Osteoblast (primary cell): Measurements from ENCODE around the gene ADCY4. TPM values are rescaled to one million over a fixed set of nuclear protein-coding genes. Genes with fewer than 3 reads are reported as not detected.
A peak's percentile ranks its signal among the peaks of the same experiment; 100 is the strongest.

Experiments used
- DNase-seq: peaks from one replicate; pipeline ENCODE4 v3.0.0; 2011; ENCODE audit warnings: low spot score, mixed read lengths; ENCODE audit not compliant: insufficient read length; ENCODE audit errors: missing footprints
- H2AFZ ChIP-seq: 2 replicates; pipeline ENCODE4 v1.6.0; 2011; ENCODE audit warnings: mild to moderate bottlenecking, low read length
- H3K27ac ChIP-seq: 2 replicates; pipeline ENCODE4 v1.5.1; 2011; ENCODE audit warnings: mild to moderate bottlenecking, low read depth, low read length, moderate library complexity
- H3K27me3 ChIP-seq: 2 replicates; pipeline ENCODE4 v1.6.0; 2012; ENCODE audit warnings: mild to moderate bottlenecking, control low read depth, inconsistent platforms, low read length, moderate library complexity; ENCODE audit not compliant: insufficient read depth
- H3K36me3 ChIP-seq: 2 replicates; pipeline ENCODE4 v1.5.1; 2011; ENCODE audit warnings: mild to moderate bottlenecking, low read length, control low read depth, moderate library complexity; ENCODE audit not compliant: insufficient read depth
- H3K4me1 ChIP-seq: 2 replicates; pipeline ENCODE4 v1.5.1; 2011; ENCODE audit warnings: mild to moderate bottlenecking, low read length, control low read depth, moderate library complexity; ENCODE audit not compliant: insufficient read depth
- H3K4me2 ChIP-seq: 2 replicates; pipeline ENCODE4 v1.6.0; 2011; ENCODE audit warnings: mild to moderate bottlenecking, low read length; ENCODE audit not compliant: insufficient read depth
- H3K4me3 ChIP-seq: fragments of 200-600 bp; sonication (generic); 3 replicates; pipeline ENCODE4 v1.5.1; 2012; ENCODE audit warnings: mild to moderate bottlenecking, low read length, inconsistent platforms; ENCODE audit not compliant: insufficient read depth
- H3K79me2 ChIP-seq: 2 replicates; pipeline ENCODE4 v1.6.0; 2012; ENCODE audit warnings: mild to moderate bottlenecking, low read length, control low read depth, inconsistent platforms; ENCODE audit not compliant: insufficient read depth
- H3K9me3 ChIP-seq: 2 replicates; pipeline ENCODE4 v1.5.1; 2011; ENCODE audit warnings: low read depth, low read length, control low read depth
- H4K20me1 ChIP-seq: 2 replicates; pipeline ENCODE4 v1.6.0; 2012; ENCODE audit warnings: mild to moderate bottlenecking, low read length, control low read depth; ENCODE audit not compliant: insufficient read depth
- total RNA-seq: library from RNA; depleted of rRNA; stranded (reverse); fragments of >200 nt; gene quantifications from 2 replicates; pipeline ENCODE4 v1.2.3, GENCODE V29; 2012
- TF ChIP-seq, protein P1 (sequence below): IDR thresholded peaks from 2 replicates; pipeline ENCODE4 v1.5.1; 2011; ENCODE audit warnings: mild to moderate bottlenecking, low read depth, low read length, moderate library complexity; ENCODE audit errors: extremely low read depth

Gene ADCY4
- total RNA-seq, 1 donor: 18.8 TPM

DNA sequence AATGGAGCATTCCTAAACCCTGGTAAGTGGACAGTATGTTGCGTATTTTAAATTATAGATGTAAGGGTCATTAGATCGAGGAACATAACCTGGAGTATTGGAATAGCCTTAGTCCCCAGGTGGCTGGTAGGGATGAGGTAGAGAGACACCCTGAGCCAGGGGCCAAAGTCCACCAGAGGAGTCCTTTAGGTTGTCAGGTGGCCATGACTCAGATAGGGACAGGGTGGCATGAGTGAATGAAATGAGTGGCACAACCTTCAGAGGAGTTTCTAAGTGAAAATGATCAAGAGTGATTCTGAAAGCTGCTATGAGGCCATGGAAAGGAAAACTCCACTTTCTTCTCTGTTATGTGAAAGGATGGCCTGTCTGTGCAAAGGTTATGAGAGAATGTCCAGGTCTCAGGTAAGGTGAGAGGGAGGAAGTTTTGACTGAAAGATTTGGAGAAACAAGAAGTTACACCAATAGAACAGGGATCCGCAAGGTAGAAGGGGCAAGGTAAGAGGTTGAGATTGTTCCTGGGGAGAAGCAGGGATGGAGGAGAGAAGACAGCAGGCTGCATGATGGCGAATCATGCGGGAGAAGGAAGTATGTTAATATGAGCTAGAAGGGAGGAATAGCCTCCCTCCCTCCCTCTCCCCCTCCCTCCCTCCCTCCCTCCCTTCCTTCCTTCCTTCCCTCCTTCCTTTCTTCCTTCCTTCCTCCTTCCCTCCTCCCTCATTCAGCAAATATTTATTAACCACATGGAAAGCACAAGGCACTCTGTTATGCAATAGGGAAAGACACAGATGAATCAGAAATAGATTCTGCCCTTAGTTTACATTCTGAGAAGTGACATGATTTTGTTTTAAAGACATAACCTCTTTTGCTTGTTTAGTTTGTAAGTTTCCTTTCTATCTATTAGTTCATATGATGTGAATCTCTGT, 18.9 kb upstream of the ADCY4 start:
- H3K4me3 ChIP-seq: no peak overlapping the region
- H3K27ac ChIP-seq: no peak overlapping the region
- no peaks in the 10 kb centered on the region for H3K27me3 ChIP-seq
- no peak overlapping the region for H2AFZ ChIP-seq
- no peaks in the 10 kb centered on the region for H4K20me1 ChIP-seq
- no peaks in the 10 kb centered on the region for H3K9me3 ChIP-seq
- no peak overlapping the region for H3K4me2 ChIP-seq
- peaks cover 30% of the 10 kb centered on the region for H3K4me1 ChIP-seq
- TF ChIP-seq, protein P1, sequence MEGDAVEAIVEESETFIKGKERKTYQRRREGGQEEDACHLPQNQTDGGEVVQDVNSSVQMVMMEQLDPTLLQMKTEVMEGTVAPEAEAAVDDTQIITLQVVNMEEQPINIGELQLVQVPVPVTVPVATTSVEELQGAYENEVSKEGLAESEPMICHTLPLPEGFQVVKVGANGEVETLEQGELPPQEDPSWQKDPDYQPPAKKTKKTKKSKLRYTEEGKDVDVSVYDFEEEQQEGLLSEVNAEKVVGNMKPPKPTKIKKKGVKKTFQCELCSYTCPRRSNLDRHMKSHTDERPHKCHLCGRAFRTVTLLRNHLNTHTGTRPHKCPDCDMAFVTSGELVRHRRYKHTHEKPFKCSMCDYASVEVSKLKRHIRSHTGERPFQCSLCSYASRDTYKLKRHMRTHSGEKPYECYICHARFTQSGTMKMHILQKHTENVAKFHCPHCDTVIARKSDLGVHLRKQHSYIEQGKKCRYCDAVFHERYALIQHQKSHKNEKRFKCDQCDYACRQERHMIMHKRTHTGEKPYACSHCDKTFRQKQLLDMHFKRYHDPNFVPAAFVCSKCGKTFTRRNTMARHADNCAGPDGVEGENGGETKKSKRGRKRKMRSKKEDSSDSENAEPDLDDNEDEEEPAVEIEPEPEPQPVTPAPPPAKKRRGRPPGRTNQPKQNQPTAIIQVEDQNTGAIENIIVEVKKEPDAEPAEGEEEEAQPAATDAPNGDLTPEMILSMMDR: no peak
- no peaks in the 10 kb centered on the region for H3K36me3 ChIP-seq
- no peaks in the 10 kb centered on the region for H3K79me2 ChIP-seq
- DNase-seq: peak; percentile 32

DNA sequence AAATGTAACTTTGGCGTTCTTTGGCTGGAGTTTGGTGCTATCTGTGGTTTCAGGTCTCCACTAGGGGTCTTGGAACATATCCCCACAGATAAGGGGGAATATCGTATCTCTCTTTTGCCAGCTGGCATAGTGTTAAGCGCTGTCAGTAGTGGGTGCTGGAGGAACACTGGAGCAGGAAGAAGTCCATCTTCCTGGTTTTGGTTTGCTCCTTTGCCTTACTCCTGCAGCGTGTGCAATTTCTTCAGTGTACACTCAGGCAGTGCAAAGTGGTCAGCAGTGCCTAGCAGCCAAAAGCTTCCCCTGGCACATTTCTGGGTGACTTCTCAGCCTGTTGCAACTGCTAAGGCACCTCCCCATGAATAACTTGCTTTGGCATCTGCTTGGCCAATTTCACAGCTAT, 16.6 kb upstream of the ADCY4 start:
- peak overlapping the region; percentile 71 for H2AFZ ChIP-seq
- H4K20me1 ChIP-seq: no peaks in the 10 kb centered on the region
- peak; percentile 76 for DNase-seq
- H3K79me2 ChIP-seq: no peaks in the 10 kb centered on the region
- H3K4me2 ChIP-seq: peak overlapping the region; percentile 34
- TF ChIP-seq, protein P1: peak; percentile 6
- peak overlapping the region; percentile 17 for H3K27ac ChIP-seq
- peaks cover 30% of the 10 kb centered on the region for H3K4me1 ChIP-seq
- H3K27me3 ChIP-seq: no peaks in the 10 kb centered on the region
- no peaks in the 10 kb centered on the region for H3K9me3 ChIP-seq
- H3K36me3 ChIP-seq: no peaks in the 10 kb centered on the region
- H3K4me3 ChIP-seq: no peak overlapping the region

DNA sequence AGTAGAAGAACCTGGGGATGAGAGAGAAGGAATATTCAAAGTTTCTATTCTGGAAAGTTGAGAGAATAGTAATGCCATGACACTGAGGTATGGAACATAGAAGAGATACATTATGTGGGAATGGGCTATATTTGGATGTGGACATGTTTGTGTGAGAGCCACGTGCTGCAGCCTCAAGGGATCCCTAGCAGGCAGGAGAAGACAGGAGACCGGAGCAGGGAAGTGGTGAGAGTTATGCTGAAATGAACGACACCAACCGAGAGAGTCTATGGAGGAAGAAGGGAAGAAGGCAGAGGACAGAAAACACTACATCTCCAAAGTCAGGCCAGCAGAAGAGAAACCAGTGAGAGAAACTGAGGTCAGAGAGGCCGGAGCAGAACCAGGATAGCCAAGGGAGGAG, 14.9 kb upstream of the ADCY4 start:
- no peak for DNase-seq
- Histone ChIP-seq H3K27ac (no peak overlapping the region), H3K9me3 (no peaks in the 10 kb centered on the region), H3K4me2 (no peak overlapping the region), H4K20me1 (no peaks in the 10 kb centered on the region), H3K4me1 (peaks cover 30% of the 10 kb centered on the region), H3K36me3 (no peaks in the 10 kb centered on the region), H3K4me3 (no peak overlapping the region), H3K27me3 (no peaks in the 10 kb centered on the region), H2AFZ (no peak overlapping the region), H3K79me2 (no peaks in the 10 kb centered on the region)
- TF ChIP-seq, protein P1: no peak

DNA sequence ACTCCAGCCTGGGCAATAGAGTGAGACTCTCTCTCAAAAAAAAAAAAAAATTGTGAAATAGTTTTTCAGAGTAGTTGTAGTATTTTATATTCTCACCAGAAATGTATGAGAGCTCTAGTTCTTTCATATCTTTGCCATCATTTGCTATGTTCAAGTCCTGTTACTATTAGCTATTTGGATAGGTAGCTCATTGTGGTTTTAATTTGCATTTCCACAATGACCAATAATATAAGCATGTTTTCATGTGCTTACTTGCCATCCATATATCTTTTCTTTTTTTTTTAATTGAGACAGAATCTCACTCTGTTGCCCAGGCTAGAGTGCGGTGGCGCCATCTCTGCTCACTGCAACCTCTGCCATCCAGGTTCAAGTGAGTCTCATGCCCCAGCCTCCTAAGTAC, 13.3 kb upstream of the ADCY4 start:
- Histone ChIP-seq H3K4me1 (peaks cover 25% of the 10 kb centered on the region), H2AFZ (no peak overlapping the region), H3K4me3 (no peak overlapping the region), H3K4me2 (no peak overlapping the region), H3K36me3 (no peaks in the 10 kb centered on the region), H3K79me2 (no peaks in the 10 kb centered on the region), H3K27ac (no peak overlapping the region), H3K27me3 (no peaks in the 10 kb centered on the region), H4K20me1 (no peaks in the 10 kb centered on the region), H3K9me3 (no peaks in the 10 kb centered on the region)
- TF ChIP-seq, protein P1: no peak
- no peak for DNase-seq
